Cardiac muscle cell (in vitro differentiated cells and primary cell): ENCODE results near the gene DSCAML1. TPM values are rescaled to one million over a fixed set of nuclear protein-coding genes. Genes with fewer than 3 reads are reported as not detected.
"Not testable (repeated sequence)": the region's sequence is repeated elsewhere in the genome, so short reads cannot be mapped to it uniquely, and the experiment has no call there.

ENCODE experiments used
- DNase-seq, 2 donors: peaks; one replicate each; pipeline versions ENCODE4 v3.0.0 to v3.0.0-alpha.2; 2010 to 2017; ENCODE audit warnings: low read depth in 1 of 2, low spot score in 1 of 2
- H3K27ac ChIP-seq: fragments of 200-600 bp; sonication (generic); 2 replicates; pipeline ENCODE4 v1.5.1; 2016
- H3K27me3 ChIP-seq: fragments of 200-600 bp; sonication (generic); 2 replicates; pipeline ENCODE4 v1.6.0; 2016; ENCODE audit warnings: control low read depth
- H3K36me3 ChIP-seq: fragments of 200-600 bp; sonication (generic); 2 replicates; pipeline ENCODE4 v1.5.1; 2016; ENCODE audit warnings: control low read depth
- H3K4me1 ChIP-seq: fragments of 200-600 bp; sonication (generic); 2 replicates; pipeline ENCODE4 v1.8.1; 2017; ENCODE audit warnings: low read depth, mild to moderate bottlenecking, mixed run types
- H3K4me3 ChIP-seq: fragments of 200-600 bp; sonication (generic); 2 replicates; pipeline ENCODE4 v1.5.1; 2016; ENCODE audit warnings: mild to moderate bottlenecking
- H3K9me3 ChIP-seq: fragments of 200-600 bp; sonication (generic); 2 replicates; pipeline ENCODE4 v1.5.1; 2017; ENCODE audit warnings: low read depth, mild to moderate bottlenecking, control low read depth
- polyA plus RNA-seq: library from polyadenylated mRNA; unstranded; fragments of >200 nt; fragmentation: Nextera tagmentation; extraction: Ambion mirVana; gene quantifications from 2 replicates; pipeline ENCODE4 v1.2.1, GENCODE V29; 2016
- total RNA-seq: library from RNA; depleted of rRNA; stranded (reverse); fragments of >200 nt; gene quantifications from 2 replicates; pipeline ENCODE4 v1.2.3, GENCODE V29; 2016
- TF ChIP-seq, protein P1 (sequence below): IDR thresholded peaks from 2 replicates; pipeline ENCODE4 v1.5.1; 2012; ENCODE audit warnings: low read depth, mild to moderate bottlenecking, low read length

DSCAML1 gene
- total and polyA plus RNA-seq, 2 experiments from 2014 or later = 1.8 TPM; not detected in 1

- Histone ChIP-seq H3K36me3 (no peaks in the 10 kb centered on the region), H3K4me1 (no peaks in the 10 kb centered on the region), H3K27ac (no peak overlapping the region), H3K27me3 (no peaks in the 10 kb centered on the region), H3K4me3 (no peak overlapping the region), H3K9me3 (no peaks in the 10 kb centered on the region)
- TF ChIP-seq, protein P1, sequence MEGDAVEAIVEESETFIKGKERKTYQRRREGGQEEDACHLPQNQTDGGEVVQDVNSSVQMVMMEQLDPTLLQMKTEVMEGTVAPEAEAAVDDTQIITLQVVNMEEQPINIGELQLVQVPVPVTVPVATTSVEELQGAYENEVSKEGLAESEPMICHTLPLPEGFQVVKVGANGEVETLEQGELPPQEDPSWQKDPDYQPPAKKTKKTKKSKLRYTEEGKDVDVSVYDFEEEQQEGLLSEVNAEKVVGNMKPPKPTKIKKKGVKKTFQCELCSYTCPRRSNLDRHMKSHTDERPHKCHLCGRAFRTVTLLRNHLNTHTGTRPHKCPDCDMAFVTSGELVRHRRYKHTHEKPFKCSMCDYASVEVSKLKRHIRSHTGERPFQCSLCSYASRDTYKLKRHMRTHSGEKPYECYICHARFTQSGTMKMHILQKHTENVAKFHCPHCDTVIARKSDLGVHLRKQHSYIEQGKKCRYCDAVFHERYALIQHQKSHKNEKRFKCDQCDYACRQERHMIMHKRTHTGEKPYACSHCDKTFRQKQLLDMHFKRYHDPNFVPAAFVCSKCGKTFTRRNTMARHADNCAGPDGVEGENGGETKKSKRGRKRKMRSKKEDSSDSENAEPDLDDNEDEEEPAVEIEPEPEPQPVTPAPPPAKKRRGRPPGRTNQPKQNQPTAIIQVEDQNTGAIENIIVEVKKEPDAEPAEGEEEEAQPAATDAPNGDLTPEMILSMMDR = no peak
- no peak for DNase-seq
Observed at GRCh38 chr11:117458275-117459122, 338.5 kb downstream of the DSCAML1 start.

DNA sequence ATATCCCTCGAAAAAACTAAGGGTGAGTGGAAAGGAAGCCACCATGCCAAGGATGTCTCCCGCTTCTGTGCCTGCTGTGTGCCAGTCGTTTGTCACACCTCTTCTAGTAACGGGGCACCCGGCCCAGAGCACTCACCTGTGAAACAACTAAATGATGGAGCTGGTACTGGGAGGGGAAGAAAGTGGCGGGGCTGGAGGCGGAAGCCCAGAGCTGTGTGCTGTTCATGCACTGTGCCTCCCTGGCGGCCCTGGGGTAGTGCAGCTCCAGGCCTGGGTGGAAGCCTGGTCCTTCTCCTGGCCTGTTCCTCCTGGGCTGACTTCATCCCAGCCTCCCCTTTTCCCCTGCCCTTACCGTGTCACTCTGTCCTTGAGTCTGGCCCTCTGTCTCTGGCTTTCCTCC, 339.2 kb downstream of the DSCAML1 start:
- TF ChIP-seq, protein P1 = no peak
- Histone ChIP-seq H3K36me3 (no peaks in the 10 kb centered on the region), H3K4me3 (no peak overlapping the region), H3K4me1 (no peaks in the 10 kb centered on the region), H3K9me3 (no peaks in the 10 kb centered on the region), H3K27ac (no peak overlapping the region), H3K27me3 (no peaks in the 10 kb centered on the region)
- DNase-seq = no peak

- TF ChIP-seq, protein P1 = no peak
- H3K36me3 ChIP-seq = no peaks in the 10 kb centered on the region
- no peaks in the 10 kb centered on the region for H3K27me3 ChIP-seq
- no peak for DNase-seq
- no peak overlapping the region for H3K27ac ChIP-seq
- no peak overlapping the region for H3K4me3 ChIP-seq
- no peaks in the 10 kb centered on the region for H3K4me1 ChIP-seq
- no peaks in the 10 kb centered on the region for H3K9me3 ChIP-seq
Observed at GRCh38 chr11:117457031-117457785, 339.8 kb downstream of the DSCAML1 start.

- not testable (repeated sequence) for H3K4me1 ChIP-seq, H3K4me3 ChIP-seq, H3K36me3 ChIP-seq, DNase-seq, H3K9me3 ChIP-seq, H3K27me3 ChIP-seq, H3K27ac ChIP-seq
Observed at GRCh38 chr11:117456721-117457029, 340.3 kb downstream of the DSCAML1 start.

- Histone ChIP-seq H3K36me3 (no peaks in the 10 kb centered on the region), H3K9me3 (no peaks in the 10 kb centered on the region), H3K27ac (no peak overlapping the region), H3K27me3 (no peaks in the 10 kb centered on the region), H3K4me3 (no peak overlapping the region), H3K4me1 (no peaks in the 10 kb centered on the region)
- TF ChIP-seq, protein P1 = no peak
- DNase-seq = no peak
Observed at GRCh38 chr11:117456027-117456720, 340.8 kb downstream of the DSCAML1 start.

DNA sequence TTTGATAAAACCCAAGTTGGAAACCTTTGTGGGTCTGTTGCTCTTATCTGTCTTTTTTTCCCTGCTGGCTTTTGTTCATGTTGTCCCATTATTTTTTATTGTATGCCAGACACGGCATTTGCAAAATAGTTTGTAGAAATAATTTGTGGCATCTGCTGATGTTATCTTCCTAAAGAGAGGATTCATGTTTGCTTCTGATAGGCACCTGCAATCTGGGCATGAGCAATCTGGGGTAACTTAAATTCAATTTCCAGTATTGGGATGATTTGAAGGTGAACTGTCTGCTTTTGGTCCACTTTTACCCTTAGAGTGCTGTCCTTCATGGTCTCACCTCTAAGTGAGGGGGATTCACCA, 342.5 kb downstream of the DSCAML1 start:
- Histone ChIP-seq H3K27ac (no peak overlapping the region), H3K27me3 (no peaks in the 10 kb centered on the region), H3K4me3 (no peak overlapping the region), H3K4me1 (no peaks in the 10 kb centered on the region), H3K9me3 (no peaks in the 10 kb centered on the region), H3K36me3 (no peaks in the 10 kb centered on the region)
- TF ChIP-seq, protein P1 = no peak
- DNase-seq = no peak
